NCI-H774 (cell line): ENCODE measurements around the gene FSIP1.

Experiments used
- DNase-seq: peaks from one replicate; lab custom pipeline; 2025; lab: John Stamatoyannopoulos, UW

FSIP1 gene

DNA sequence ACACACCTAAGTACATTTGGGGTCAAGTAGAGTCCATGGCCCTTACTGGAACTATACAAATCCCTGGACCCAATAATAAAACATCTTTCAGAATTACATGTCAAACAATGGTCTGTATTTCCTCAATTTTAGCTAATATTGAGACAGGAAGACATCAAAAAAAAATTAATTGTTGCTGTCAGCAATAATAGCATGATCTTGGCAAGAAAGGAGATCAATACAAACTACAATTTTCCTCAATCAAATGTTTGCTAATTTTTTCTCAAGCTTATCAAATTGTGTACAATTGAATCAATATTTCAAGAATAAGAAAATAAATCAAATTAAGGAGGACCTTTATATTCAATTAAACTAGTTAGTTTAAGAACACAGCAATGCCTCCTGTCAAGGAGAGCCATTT lies 62.6 kb downstream of the FSIP1 start:
- no peak for DNase-seq

DNA sequence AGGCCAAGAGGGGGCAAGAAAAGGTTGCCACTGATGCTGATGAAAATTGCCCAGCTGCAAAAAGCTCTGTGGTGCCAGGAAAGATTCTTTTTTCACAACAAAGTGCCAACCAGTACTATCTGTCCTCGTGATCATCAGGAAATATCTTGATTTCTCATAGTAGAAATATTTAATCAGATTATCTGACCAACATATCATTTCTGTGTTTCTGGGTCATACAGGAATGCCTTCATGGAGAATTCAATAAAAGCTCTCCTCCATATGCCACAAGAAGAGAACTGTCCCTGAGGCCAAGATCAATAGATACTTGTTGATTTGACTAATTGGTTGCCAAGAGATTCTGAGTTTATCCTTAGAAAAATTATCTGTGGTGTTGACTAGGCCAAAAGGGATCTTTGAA lies 63.5 kb downstream of the FSIP1 start:
- DNase-seq: no peak

DNA sequence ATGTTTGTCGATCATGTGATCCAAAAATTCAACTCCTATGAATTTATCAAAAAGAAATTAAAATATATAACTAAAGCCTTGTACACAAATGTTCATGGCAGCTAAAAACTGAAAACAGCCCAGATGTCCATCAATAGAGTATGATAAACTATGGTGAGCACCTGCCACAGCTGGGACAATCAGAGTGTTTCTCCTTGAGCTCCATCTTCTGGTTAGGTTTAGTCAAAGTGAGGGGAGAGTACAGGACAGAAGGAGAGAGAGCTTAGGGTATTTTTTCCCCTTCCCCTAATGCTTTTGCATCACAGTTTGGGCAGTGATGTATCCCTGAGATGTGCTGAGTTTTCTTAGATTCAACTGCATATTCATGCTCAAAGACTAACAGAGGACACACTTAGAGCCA lies 65.5 kb downstream of the FSIP1 start:
- DNase-seq: no peak

DNA sequence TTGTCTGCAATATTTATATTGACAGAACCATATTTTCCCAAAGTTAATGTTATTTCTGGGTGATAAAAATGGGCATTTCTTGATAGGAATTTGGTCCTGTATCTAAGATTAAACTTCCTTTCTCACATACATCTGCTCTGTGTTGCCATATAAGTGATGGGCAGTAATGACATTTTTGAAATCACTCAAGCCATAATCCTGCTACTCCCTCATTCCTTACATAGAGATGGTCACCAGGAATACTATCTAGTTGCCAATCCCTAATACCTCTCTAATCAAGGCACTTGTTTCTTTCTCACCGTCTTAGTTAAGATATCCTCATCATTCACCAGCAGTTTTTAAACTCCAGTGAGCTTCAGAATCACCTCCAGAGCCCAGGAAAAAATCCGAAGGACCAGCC lies 68.4 kb downstream of the FSIP1 start:
- DNase-seq: no peak

DNA sequence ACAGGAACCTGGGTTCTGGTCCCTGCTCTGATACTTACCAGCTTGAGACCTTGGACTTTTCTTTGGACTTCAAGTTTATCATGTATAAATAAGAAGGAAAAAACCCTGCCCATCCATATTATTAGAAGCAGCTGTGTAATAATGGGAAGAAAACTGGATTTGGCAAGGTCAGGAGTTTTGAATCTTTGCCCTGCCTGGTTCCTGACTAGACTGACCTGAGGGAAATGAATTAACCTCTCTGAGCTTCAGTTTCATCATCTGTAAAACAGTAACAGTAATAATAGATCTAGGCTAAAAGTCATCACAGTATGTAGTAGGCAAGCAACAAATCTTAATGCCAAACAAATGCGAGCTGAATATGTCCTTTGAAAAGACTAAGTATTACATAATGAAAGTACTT lies 68.8 kb downstream of the FSIP1 start:
- no peak for DNase-seq

DNA sequence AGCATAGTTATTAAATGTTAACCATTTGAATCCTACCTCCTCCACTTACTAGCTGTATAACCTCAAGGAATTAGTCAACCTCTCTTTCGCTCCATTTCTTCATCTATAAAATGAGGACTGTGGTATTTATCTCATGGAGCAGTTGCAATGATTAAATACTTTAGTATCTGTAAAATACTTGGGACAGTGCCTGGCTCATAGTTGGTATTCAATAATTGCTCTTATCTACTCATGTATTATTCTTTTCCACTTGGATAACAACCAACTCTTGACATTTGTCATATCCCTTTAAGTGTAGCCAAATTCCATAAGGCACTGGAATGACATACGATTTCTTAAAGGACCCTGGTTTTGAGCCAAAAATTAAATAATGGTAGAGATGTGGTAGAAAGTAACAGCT lies 72.0 kb downstream of the FSIP1 start:
- DNase-seq: no peak

DNA sequence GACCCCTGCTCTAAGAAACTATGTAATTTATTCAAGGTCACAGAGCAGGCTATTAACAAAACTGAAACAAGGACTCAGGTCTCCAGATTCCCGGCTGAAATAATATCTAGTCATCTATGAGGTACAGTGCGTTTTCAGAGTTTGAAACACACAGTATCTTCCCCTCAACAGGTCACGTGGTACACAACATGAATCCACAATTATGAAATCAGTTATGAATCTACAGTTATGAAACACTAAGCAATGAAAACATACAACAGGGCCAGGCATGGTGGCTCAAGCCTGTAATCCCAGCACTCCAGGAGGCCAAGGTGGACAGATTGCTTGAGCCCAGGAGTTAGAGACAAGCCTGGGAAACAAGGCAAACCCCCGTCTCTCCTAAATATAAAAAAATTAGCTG lies 72.7 kb downstream of the FSIP1 start:
- DNase-seq: no peak

DNA sequence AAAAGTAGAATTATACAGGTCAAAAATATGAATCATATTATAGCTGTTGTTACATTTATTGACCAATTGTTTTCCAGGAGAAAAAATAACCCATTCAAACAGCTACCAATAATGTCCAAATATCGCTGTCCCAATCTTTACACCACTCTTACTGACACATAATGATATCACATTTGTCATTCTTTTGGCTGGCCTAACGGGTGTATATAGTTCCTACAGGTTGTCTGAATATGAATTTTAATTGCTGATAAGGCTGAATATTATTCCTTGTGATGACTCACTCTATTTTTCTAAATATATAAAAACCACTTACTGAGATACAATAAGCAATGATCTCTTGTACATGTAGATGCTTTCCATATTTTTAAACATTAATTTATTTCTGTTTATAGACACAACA lies 76.4 kb downstream of the FSIP1 start:
- DNase-seq: no peak

DNA sequence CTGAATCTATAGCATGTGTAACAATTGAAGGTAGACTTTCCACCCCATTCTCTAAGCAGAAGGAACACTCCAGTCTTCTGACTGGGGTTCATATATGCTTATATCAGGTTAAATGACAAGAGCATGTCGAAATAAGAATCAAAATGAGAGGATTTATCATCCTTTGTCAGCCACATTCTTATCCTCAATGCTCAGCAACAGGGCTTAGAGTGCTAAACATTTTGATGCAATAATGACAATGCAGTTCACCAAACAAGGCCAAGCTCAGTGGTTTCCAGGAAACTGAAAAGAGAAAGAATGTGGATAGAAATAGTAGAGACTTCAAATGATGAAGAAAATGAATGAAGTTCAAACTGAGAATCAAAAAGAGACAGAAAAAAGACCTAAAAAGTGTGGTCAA lies 78.0 kb downstream of the FSIP1 start:
- DNase-seq: no peak

DNA sequence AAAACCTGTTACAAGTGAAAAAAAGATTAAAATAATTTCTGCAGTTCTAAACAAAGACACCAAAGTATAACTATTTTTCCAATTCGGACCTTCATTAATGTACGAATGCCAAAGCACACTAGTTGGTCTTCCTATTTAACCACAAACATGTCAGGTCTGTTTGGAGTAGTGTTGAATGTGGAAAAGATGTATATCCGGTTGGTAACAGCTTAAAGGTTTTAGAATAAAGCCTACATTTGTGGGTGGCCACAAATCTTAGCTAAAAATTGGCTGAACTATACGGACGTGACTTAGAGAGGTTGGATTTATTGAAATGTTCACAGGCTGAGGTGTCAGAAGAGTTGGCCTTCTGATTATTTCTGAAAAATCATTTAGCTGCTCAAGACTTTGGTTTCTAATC lies 78.4 kb downstream of the FSIP1 start:
- DNase-seq: no peak

DNA sequence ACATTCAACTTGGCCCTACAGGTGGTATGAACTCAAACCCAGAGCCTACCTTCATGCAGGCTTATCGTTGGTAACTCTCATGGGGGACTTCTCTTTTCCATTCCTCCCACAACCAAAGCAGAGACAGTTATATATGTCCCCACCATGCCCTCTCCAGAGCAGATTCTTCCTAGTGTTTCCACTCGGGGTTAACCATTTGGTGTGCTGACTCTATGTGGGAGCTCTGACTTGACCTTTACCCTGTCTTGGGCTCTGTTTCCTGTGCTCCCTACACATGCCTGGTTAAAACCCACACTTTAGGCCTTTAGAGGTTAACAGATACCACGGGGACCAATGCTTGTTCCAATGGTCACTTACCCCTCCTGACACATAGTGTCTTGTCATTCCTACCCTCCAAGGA lies 80.7 kb downstream of the FSIP1 start:
- no peak for DNase-seq

DNA sequence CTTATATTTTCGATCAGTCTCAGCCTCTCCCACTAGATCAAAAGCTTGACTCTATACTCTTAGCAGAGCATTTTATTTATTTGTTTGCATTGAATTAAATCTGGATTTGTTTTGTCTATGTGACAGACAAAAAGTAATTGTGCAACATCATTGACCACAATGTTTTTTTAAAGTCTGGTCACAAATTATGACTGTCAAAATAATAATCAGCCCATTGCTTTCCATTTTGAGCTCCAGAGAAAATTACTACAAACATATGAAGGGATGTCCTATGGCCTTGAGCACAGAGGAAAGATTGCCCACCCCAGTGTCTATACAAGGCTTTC lies 82.3 kb downstream of the FSIP1 start:
- DNase-seq: no peak

DNA sequence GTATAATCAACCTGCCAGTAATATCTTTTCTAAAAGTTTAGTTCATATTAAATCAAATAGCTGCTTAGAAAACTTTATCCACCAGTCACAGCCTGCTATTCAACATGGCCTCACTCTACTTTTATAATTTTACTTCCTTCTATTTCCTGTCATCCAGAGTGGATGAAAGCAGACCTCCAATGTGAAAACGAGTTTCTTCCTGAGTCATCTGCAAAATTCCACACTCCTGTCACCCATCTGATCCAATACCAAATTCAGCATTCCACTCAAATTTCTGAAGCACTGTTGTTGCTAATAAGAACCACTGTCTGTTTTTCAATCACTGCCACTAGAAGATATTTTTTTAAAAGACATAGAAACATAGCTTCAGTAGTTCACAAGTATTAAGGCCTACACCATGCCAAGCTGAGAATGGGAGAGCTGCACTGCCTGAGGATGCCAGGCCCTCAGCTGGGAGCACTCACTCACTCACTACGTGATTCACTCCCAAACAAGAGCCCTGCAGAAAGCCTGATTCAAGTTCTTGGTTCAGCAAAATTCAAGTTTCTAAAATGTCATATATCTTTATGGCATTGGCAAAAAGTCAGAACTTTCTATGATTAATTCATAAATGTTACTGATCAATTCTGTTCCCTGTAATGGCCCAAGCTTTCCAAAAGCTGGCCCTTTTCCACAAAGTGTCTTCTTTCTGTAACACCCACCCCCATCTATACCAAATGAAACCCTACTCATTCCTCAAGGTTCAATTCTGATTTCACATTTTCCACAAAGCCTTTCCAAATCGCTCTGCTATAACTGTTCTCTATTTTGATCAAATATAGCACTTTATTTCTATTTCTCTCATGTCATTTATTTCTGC lies 82.9 kb downstream of the FSIP1 start:
- DNase-seq: no peak

DNA sequence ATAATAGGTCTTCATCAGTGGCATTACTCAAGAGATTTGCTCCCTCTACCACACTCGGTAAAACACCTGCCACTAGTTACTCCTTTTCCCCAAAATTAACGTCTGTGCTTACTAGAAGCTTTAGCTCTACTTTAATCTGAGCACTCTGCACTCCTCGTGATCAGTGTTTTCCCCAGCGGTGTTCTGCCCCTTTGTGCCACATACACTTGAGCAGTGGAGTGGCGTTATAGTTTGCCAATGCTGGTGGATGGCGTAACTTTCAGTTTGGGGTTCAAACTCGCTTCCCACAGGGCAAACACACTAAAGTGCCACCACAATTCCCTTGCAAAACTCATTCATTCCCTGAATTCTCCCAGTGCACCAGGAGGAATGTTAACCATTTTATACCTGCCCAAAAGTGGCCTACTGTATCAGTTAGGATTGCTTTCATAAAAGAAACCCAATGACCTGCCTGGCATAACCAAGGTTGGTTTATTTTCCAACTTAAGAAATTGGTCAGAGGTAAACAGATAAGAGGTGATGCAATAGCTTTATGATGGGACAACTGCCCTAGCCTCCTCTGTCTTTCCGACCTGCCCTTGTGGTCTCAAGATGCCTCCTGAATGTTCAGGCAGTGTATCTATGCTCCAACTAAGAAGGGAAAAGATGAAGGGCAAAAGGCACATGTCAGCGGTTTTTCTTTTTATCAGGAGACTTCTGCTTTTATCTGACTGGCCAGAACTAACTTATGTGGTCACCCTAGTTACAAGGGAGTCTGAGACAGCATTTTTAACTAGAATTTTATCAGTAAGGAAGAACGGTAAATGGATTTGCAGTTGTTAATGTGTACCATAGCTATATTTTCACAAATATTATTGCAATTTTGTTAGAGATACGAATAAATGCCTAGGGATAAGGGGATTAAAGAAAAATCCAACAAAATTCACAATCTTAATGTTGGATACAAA lies 83.9 kb downstream of the FSIP1 start:
- DNase-seq: no peak

DNA sequence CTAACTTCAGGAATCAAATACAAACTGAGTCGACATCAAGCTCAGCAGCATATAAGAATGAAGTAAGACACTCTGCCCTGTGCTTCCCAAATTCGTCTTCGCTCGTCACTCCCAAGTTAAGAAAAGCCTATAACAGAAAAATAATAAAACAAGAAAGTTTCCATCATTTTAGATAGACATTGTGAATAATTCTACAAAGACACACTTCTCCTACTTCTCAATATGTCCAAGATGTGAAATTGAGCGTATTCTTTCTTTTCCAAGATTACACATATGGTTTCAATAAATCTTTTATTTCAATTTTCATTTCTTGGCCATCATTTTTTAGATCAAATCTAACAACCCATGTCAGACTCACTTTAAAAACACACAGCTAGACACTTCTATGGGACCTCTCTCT lies 85.1 kb downstream of the FSIP1 start:
- no peak for DNase-seq

DNA sequence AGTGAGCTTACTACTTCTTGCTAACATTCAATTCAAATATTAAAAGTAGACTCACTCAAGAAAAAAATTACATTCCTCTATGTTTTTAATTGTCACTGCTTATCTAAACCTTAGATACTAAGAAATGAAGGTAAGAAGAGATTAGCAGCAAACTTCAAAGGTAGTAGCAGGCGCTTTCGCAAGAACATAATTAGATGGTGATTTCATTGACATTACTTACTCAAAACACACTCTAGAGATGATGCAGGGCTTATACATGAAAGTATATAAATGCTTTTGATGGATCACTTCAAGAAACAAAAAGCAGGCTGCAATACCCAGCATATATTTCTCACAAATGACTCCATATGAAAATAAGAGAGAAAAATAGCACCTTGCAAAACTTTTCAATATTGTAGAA lies 86.8 kb downstream of the FSIP1 start:
- DNase-seq: no peak

DNA sequence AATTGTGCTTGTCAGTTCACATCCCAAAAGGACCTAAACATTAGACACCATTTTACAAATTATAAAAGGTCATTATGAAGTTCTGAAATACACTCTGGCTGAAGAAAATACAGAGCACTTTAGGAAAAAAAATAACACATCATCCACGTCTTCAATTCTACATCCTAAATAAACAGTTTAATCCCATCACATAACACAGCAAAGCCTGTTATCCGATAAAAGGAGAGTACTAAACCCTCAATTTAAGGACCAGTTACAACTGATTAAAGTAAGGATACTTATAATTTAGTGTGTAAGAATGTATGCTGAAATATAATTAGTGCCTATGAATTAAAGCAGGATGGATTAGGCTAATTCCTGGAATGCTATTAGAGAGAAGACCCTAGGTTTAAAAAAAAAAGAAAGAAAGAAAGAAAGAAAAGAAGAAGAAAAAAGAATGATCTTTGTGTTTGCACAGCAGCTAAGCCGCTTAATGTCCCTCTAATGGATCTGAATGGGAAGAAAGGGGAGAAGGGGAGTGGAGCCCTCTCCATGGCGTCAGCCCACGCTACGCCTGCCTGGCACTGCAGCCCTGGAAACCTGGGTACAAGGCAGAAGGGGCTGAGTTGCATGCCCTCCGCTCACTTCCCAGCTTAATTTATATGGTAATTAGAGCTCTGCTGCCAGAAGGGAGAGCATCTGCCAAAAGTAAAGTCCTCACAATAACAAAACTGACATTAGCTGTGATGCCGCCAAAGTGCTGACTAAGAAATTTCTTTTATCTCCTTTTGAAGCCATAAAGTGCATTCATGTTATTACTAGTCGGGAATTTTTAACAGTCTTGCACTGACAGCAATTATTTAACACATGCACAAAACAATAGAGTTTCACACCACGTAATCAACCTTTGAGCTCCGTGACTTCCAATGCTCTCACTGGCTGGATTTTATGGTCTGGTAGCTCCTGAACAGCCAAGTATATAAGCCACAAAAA lies 90.0 kb downstream of the FSIP1 start:
- no peak for DNase-seq

DNA sequence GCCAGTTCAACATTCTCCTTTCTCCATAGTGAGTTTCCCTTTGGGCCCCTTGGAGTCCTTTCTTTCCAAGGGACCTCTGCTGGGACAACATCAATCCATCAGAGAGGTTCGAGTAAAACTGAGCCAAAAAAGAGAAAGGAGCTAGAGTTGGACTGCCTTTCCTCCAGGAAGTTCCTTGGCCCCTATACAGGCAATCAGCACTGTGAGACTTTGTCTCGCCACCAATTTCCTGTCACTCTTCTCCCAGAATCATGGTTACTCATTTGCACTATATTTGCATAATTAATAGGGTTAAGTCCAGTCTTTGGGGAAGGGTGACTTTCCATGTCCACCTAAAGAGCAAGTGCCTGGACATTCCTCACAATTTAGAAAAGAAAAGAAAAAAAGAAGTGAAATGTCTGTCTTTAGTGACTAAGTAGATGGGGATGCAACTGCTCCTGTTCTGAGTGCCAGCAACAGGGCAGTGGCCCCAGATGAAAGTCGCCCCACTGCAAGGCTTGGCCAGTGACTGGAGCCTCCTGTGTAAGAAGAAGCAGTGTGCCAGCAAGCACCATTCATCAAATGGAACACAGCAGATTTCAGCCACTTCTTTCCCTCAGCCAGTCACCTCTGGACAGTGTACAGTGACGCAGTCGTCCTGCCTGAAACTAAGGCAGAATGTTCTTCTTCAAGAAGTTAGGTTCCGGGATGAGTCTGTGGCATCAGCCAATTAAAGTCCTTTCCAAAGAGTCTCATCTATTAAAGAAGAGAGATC lies 91.6 kb downstream of the FSIP1 start:
- no peak for DNase-seq

DNA sequence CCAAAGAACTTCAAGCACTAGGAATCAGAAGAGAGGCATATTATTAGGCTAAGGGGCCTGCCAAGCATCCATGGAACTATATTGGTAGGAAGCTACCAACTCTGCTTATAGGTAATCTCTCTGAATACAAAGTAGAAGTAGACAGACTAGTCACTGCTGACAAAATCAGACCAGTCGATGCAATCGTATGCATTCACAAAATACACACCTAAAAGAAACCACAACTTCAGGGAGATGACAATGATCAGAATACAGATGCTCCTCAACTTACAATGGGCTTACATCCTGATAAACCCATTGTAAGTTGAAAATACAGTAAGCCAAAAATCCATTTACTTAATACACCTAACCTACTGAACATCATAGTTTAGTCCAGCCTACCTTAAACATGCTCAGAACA lies 94.7 kb downstream of the FSIP1 start:
- DNase-seq: no peak

DNA sequence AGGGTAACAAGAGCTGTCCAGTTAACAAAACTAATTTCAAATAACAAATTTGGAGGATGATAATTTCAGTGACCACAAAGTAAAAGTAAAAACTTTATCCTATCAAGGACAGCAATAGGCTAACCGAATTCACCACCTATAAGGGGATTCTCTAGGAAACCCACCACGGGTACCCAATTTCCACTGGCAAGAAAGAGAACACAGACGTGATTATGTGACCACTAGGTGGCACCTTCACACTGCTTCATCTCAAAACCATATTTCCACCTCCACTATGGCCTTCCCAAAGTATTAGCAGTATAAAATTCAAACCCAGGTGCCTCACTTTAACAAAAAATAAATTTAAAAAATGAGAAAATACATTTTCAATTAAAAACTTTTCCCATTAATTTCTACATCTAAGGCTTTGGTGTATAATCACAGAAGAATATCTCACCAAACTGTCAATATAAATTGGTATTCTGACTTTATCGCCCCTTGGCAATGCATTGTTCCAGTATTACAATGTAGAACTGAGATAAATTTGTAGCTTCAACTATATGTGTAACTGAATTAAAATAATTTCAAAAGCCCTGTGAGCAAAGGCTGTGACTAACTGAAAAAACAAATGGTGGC lies 96.5 kb downstream of the FSIP1 start:
- DNase-seq: no peak

DNA sequence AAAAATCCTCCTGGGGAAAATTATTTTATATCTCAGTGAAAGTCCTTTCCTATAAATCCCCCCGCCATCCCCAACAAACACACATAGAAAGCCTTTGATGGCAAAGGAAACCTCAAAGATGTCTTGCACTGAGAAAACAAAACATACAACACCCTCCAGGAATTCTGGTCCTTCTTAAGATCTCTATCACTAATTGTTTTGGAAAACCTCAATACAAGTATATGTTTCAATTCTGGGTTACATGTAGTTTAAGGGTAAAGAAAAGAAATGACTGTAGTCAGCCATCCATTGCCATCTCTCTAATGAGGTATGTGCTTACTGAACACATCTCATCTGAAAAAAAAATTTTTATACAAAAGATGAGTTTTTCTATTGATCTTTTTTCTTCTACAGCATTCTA lies 97.3 kb downstream of the FSIP1 start:
- no peak for DNase-seq
